ENCODE results near the gene FOXQ1.
"Not testable (repeated sequence)": the region's sequence is repeated elsewhere in the genome, so short reads cannot be mapped to it uniquely, and the experiment has no call there.

The FOXQ1 gene

DNA sequence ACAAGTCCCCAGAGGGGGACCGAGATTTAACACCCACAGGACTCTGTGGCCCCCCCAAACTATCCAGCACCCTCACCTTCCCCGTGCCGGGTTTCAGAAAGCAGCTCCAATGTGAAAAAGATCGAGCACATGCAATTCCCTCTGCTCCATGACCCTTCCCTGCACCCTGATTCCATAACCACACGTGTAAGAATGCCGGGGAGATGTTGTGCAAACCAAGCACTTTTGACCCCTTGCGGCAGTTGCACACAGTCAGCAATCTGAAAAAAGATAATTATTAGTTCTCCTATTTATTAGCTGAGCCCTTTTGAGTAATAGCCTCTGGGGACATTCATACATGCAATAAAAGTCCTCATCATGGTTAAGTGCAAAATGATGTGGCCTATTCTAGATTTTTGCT lies 13.0 kb downstream of the FOXQ1 start:
- no peak for FAIRE-seq

DNA sequence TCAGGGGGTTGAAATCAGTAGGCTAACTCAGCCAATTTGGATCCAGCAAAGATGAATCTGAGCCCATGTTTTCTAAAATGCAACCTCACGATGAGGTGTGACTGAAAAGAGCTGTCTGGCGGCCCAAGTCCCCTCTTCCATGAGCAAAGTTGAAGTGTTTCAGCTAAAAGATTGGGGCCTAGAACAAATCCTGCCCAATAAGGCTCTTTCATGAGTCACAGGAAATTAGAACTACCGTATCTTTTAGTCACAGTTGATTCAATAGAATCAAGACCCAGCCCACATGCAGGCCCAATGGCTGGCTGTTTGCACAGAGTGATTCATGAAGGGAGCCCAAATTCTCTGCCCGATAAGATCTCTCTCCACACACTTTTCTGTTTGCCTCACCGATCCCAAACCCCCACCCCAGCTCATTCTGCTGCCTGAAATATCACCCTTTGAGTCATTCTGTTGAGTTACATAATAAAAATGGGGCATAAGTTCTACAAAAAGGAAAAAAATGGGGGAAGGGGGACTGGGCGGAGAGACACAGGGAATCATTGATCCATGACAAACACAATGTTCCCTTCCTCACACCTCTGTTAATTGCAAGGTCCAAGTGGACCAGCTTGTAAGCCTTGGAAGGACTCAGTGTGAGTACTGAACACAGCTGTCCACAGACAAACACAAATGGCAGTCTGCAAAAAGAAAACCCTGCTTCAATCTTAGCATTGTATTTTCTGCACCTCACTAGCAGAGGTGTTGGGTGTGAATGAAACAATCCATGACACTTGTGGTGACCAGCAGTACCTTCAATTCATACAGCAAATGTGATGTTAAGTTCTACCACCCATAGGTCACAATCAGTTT lies 13.8 kb downstream of the FOXQ1 start:
- FAIRE-seq: no peak

DNA sequence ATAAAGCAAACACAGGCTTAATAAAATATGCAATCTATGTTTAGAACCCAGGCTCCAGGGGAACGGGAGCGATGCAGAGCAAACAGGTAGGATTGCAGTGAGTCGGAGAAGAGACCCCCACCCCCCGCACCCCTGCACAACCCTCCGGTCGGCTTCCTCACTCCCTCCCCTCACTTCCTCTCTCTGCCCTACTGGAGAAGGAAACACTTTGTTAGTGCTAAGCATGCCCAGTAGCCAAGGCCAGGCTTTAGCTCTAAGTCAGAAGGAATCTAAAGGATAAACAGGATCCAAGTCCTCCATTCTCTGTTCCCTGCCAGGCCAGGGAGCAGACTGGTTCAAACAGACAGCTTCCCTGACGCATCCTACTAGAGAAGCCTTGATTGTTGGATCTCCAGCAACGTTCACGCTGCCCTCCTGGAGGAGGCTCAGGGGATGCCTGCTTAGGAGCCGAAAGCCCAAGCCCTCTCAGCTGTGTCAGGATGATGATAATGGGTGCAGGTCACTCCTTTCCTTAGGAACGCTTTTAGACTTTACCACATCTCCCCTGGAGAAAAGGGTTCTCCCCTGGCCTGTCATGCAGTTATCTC lies 14.7 kb downstream of the FOXQ1 start:
- no peak for FAIRE-seq

GRCh38 chr6:1327630-1328029 lies 15.7 kb downstream of the FOXQ1 start:
- FAIRE-seq: no peak

- no peak for FAIRE-seq
Observed at GRCh38 chr6:1328129-1328800, 16.4 kb downstream of the FOXQ1 start.

GRCh38 chr6:1329708-1330107 lies 17.8 kb downstream of the FOXQ1 start:
- no peak for FAIRE-seq

GRCh38 chr6:1334684-1335083 lies 22.8 kb downstream of the FOXQ1 start:
- FAIRE-seq: no peak

- FAIRE-seq: no peak
Observed at GRCh38 chr6:1335367-1336037, 23.6 kb downstream of the FOXQ1 start.

DNA sequence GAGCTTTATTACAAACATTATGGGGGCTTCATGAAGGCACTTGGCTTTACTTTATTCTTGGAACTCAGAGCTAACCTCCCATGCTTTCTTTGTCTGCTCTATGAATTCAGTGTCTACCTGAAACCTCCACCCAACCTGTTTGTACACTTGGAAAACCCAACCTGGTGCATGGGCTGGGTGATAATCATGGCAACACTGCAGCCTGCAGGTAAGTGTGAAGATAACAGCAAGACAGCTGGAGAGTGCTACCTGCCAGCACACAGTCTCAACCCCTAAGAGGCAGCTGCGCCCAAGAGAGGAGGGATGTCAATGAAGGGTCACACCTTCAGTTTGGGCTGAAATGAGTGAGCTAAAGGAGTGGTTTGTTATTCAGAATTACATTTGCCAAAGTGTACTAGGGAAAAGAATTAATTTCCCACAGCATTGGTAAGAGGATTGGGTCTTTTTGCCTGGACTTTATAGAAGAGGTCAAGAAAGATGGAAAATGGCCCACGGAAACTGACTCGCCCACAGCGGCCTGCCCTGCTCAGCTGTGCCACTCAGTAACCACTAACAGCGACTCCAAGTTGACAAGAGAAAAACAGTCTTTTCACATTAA lies 24.4 kb downstream of the FOXQ1 start:
- no peak for FAIRE-seq

- no peak for FAIRE-seq
Observed at GRCh38 chr6:1337791-1338190, 25.9 kb downstream of the FOXQ1 start.

GRCh38 chr6:1346101-1346500 lies 34.2 kb downstream of the FOXQ1 start:
- no peak for FAIRE-seq

DNA sequence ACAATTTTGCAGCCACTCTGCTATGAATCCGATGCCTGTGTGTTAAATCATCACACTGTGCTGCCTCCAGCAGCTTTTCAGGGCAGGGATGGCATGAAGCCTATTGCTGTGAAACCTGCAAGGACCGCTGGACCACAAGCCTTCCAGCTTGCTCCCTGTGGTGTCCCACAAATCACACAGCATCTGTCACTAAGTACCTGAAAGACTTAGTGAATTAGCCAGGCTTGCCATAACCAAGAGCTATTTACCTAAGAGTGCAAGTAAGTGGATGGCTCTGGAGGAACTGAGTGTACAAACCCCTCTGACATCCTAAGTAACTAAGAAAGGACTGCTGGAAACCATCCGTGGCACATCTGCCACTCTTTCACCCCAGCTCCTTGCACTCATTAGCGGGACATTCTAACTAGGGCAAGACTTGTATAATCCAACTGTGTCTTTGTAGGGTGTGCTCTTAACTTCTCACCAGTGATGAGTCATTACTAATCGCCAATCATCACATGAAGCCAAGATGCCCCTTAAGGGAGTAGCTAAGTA lies 34.7 kb downstream of the FOXQ1 start:
- FAIRE-seq: no peak

DNA sequence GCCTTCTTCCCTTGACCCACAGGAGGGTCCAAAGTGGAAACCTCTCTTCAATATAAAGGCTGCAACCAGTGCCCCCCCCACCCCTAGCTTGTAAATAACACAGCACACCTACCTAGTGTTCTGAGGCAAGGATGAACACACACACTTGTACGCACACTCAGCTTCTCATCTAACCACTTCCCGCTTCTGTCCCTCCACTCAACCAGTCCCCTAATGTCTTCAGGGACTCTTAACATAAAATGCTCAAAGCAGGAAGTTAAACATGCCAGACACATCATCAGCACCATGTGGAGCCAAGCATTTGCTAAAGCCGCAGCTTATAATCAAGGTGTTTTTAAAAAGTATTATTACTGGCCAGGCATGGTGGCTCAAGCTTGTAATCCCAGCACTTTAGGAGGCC lies 35.3 kb downstream of the FOXQ1 start:
- FAIRE-seq: no peak

GRCh38 chr6:1348675-1349074 lies 36.8 kb downstream of the FOXQ1 start:
- no peak for FAIRE-seq

GRCh38 chr6:1349655-1350054 lies 37.8 kb downstream of the FOXQ1 start:
- no peak for FAIRE-seq

DNA sequence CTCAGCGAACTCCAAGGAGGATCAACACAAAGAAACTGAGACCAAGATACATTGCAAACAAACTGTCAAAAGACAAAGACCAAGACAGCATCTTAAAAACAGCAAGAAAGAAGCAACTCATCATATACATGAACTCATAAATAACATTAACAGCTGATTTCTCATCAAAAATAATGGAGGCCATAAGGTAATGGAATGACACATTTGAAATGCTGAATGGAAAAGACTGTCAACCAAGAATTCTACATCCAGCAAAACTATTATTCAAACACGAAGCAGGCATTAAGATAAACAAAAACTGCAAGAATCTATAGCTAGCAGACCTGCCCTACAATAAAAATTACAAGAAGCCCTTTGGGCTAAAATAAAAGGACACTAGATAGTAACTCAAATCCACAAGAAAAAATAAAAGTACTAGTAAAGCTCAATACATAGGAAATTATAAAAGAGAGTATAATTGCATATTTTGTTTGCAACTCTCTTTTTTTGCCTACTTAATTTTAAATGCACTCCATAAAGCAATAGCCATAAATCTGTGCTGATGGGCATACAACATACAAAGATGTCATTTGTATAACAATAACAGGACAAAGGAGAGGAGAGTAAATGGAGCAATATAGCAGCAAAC lies 39.6 kb downstream of the FOXQ1 start:
- no peak for FAIRE-seq

GRCh38 chr6:1355068-1355467 lies 43.2 kb downstream of the FOXQ1 start:
- not testable (repeated sequence) for FAIRE-seq

GRCh38 chr6:1361717-1362116 lies 49.8 kb downstream of the FOXQ1 start:
- FAIRE-seq: not testable (repeated sequence)

GRCh38 chr6:1362643-1363042 lies 50.7 kb downstream of the FOXQ1 start:
- no peak for FAIRE-seq

DNA sequence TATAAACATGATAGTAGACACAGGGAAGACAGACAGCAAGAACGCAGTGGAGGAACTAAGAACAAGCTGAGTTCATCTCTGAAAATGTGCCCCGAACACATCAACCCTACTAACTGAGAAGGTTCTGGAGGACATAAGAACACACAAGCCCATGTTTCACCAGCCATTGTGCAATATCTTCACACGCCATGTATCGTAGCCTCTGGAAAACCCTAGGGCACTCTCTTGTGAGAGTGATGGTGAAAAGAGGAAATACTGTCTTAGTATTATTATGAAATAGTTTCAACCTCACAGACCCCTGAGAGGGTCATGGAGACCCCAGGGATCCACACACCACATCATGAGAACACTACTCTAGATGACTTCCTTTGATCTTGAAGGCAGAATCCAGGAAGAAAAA lies 51.4 kb downstream of the FOXQ1 start:
- FAIRE-seq: no peak

DNA sequence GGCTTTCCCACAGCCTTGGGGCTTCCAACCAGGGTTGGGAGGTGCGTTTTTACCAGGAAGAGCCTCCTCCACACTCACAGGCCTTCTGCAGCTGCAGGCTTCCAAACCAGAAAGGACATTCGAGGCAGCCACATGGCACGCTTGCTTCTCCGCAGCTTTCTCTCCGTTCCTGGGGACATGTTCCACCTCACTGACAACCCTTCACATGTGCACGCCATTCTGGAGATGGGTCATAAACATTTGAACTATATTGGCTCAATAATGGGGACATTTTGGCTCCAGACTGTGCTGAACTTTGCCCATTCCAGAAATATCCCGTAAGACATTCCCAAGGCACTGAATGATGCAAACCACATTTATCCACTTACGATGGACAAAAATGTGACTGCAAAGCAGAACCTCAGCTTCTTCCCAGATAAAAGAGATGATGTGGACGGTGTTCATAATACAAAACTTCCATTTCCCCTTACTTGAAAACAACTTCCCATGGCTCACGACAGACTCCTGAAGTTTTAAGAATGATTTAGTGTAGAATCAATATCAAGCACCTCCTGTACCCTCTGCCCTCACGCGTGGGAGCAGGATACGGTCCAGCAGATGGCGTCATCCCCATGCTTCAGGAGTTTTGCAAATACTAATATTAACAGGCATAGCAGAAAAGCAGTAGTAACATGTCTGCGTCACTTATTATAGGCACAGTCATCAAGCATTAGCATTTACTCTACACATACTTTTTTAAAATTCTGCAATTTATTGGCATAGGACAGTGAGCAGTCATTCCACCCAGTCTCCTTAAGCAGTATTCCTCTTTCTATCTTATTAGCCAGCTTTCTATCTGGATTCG lies 52.1 kb downstream of the FOXQ1 start:
- no peak for FAIRE-seq

All from islet of Langerhans (tissue), 1 donor.